SJCRH30 (cell line): ENCODE data around the gene PLG. TPM values are rescaled to one million over a fixed set of nuclear protein-coding genes. Genes with fewer than 3 reads are reported as not detected.
"Not testable (repeated sequence)": the region's sequence is repeated elsewhere in the genome, so short reads cannot be mapped to it uniquely, and the experiment has no call there.

Experiments used
- DNase-seq, 2 experiments: peaks; one replicate each; pipeline ENCODE4 v3.0.0-alpha.2; 2015 to 2020
- H3K27ac ChIP-seq: fragments of 250-450 bp; sonication (Bioruptor Pico); 2 replicates; pipeline ENCODE4 v1.5.1; 2020; ENCODE audit warnings: mild to moderate bottlenecking, moderate library complexity
- H3K27me3 ChIP-seq: fragments of 250-450 bp; sonication (Bioruptor Pico); 2 replicates; pipeline ENCODE4 v1.5.1; 2020; ENCODE audit warnings: mild to moderate bottlenecking, moderate library complexity
- H3K36me3 ChIP-seq: fragments of 250-450 bp; sonication (Bioruptor Pico); 2 replicates; pipeline ENCODE4 v1.5.1; 2020; ENCODE audit warnings: mild to moderate bottlenecking, moderate library complexity
- H3K4me1 ChIP-seq: fragments of 250-450 bp; sonication (Bioruptor Pico); 2 replicates; pipeline ENCODE4 v1.5.1; 2020; ENCODE audit warnings: mild to moderate bottlenecking, moderate library complexity
- H3K4me3 ChIP-seq: fragments of 250-450 bp; sonication (Bioruptor Pico); 2 replicates; pipeline ENCODE4 v1.5.1; 2020; ENCODE audit warnings: mild to moderate bottlenecking, moderate library complexity
- H3K9me3 ChIP-seq: fragments of 250-450 bp; sonication (Bioruptor Pico); replicated peaks from 2 replicates; pipeline ENCODE4 v1.5.1; 2020; ENCODE audit warnings: mild to moderate bottlenecking, moderate library complexity
- total RNA-seq: library from RNA; depleted of rRNA; stranded (reverse); fragments of >200 nt; shearing (Covaris generic); gene quantifications from 2 replicates; pipeline ENCODE4 v1.2.3, GENCODE V29; 2014; rRNA removed

The PLG gene
- 0.20 TPM in 1 of 2 replicates, not detected in the other for total RNA-seq

GRCh38 chr6:160701918-160702680, at the start of gene PLG:
Gene PLG (plus strand): TSS chr6:160702244. CDS start chr6:160702305, 61 bp downstream.
- not testable (repeated sequence) for H3K9me3 ChIP-seq

GRCh38 chr6:160659562-160659961, 42.5 kb upstream of the PLG start:
- H3K4me3 ChIP-seq: no peak overlapping the region
- no peak overlapping the region for H3K27ac ChIP-seq
- no peaks in the 10 kb centered on the region for H3K9me3 ChIP-seq
- H3K27me3 ChIP-seq: peaks cover 4% of the 10 kb centered on the region; the same call in 1 of the 2 replicates
- H3K4me1 ChIP-seq: no peaks in the 10 kb centered on the region
- no peaks in the 10 kb centered on the region for H3K36me3 ChIP-seq
- no peak for DNase-seq

More at GRCh38 chr6:160701918-160702680, at the start of gene PLG:
- not testable (repeated sequence) for H3K4me1 ChIP-seq, H3K4me3 ChIP-seq, DNase-seq, H3K36me3 ChIP-seq, H3K27me3 ChIP-seq, H3K27ac ChIP-seq

- H3K27ac ChIP-seq: no peak overlapping the region
- no peaks in the 10 kb centered on the region for H3K9me3 ChIP-seq
- no peak for DNase-seq
Observed at GRCh38 chr6:160661216-160661615, 40.8 kb upstream of the PLG start.

GRCh38 chr6:160662429-160662828, 39.6 kb upstream of the PLG start:
- no peak overlapping the region for H3K27ac ChIP-seq
- no peak for DNase-seq
- no peaks in the 10 kb centered on the region for H3K36me3 ChIP-seq
- no peaks in the 10 kb centered on the region for H3K9me3 ChIP-seq
- no peaks in the 10 kb centered on the region for H3K4me1 ChIP-seq
- H3K4me3 ChIP-seq: no peak overlapping the region
- peaks cover 4% of the 10 kb centered on the region; the same call in 1 of the 2 replicates for H3K27me3 ChIP-seq

More at GRCh38 chr6:160661216-160661615, 40.8 kb upstream of the PLG start:
- Histone ChIP-seq H3K4me1 (no peaks in the 10 kb centered on the region), H3K4me3 (no peak overlapping the region), H3K36me3 (no peaks in the 10 kb centered on the region), H3K27me3 (peaks cover 4% of the 10 kb centered on the region; the same call in 1 of the 2 replicates)

GRCh38 chr6:160662842-160663241, 39.2 kb upstream of the PLG start:
- H3K4me1 ChIP-seq: no peaks in the 10 kb centered on the region
- no peak for DNase-seq
- no peaks in the 10 kb centered on the region for H3K36me3 ChIP-seq
- H3K9me3 ChIP-seq: no peaks in the 10 kb centered on the region
- H3K27me3 ChIP-seq: peaks cover 4% of the 10 kb centered on the region; the same call in 1 of the 2 replicates
- H3K4me3 ChIP-seq: no peak overlapping the region
- H3K27ac ChIP-seq: no peak overlapping the region

GRCh38 chr6:160664198-160664597, 37.8 kb upstream of the PLG start, which contains the start of gene LPA:
Gene LPA (minus strand): TSS chr6:160664275. CDS start chr6:160664214, 61 bp downstream.
- H3K27me3 ChIP-seq, H3K36me3 ChIP-seq, DNase-seq, H3K4me1 ChIP-seq, H3K27ac ChIP-seq, H3K4me3 ChIP-seq, H3K9me3 ChIP-seq: not testable (repeated sequence)

GRCh38 chr6:160667639-160668481, 34.2 kb upstream of the PLG start:
- Histone ChIP-seq H3K27ac (no peak overlapping the region), H3K4me1 (no peaks in the 10 kb centered on the region), H3K27me3 (no peaks in the 10 kb centered on the region), H3K9me3 (no peaks in the 10 kb centered on the region), H3K36me3 (no peaks in the 10 kb centered on the region), H3K4me3 (no peak overlapping the region)
- DNase-seq: peak; percentile 22 to 44

- no peaks in the 10 kb centered on the region for H3K36me3 ChIP-seq
- no peak for DNase-seq
- H3K27ac ChIP-seq: no peak overlapping the region
- H3K4me1 ChIP-seq: no peaks in the 10 kb centered on the region
- H3K9me3 ChIP-seq: no peaks in the 10 kb centered on the region
- H3K4me3 ChIP-seq: no peak overlapping the region
- no peaks in the 10 kb centered on the region for H3K27me3 ChIP-seq
Observed at GRCh38 chr6:160668589-160668988, 33.5 kb upstream of the PLG start.

- H3K9me3 ChIP-seq, H3K4me1 ChIP-seq, H3K36me3 ChIP-seq, DNase-seq, H3K4me3 ChIP-seq, H3K27ac ChIP-seq, H3K27me3 ChIP-seq: not testable (repeated sequence)
Observed at GRCh38 chr6:160676418-160676817, 25.6 kb upstream of the PLG start.

GRCh38 chr6:160678230-160678629, 23.8 kb upstream of the PLG start:
- H3K9me3 ChIP-seq: no peaks in the 10 kb centered on the region

GRCh38 chr6:160678744-160679401, 23.2 kb upstream of the PLG start:
- H3K4me3 ChIP-seq: no peak overlapping the region
- no peak overlapping the region for H3K27ac ChIP-seq
- 0 out of 2 replicates have a peak, but pooled peaks cover 9% of the 10 kb centered on the region for H3K27me3 ChIP-seq
- H3K36me3 ChIP-seq: no peaks in the 10 kb centered on the region
- no peak for DNase-seq
- H3K9me3 ChIP-seq: no peaks in the 10 kb centered on the region
- H3K4me1 ChIP-seq: no peaks in the 10 kb centered on the region

More at GRCh38 chr6:160678230-160678629, 23.8 kb upstream of the PLG start:
- Histone ChIP-seq H3K27ac (no peak overlapping the region), H3K36me3 (no peaks in the 10 kb centered on the region), H3K4me1 (no peaks in the 10 kb centered on the region), H3K27me3 (0 out of 2 replicates have a peak, but pooled peaks cover 9% of the 10 kb centered on the region), H3K4me3 (no peak overlapping the region)
- DNase-seq: no peak

- no peaks in the 10 kb centered on the region for H3K36me3 ChIP-seq
- H3K9me3 ChIP-seq: no peaks in the 10 kb centered on the region
- H3K27ac ChIP-seq: no peak overlapping the region
- H3K4me1 ChIP-seq: no peaks in the 10 kb centered on the region
- no peak overlapping the region for H3K4me3 ChIP-seq
- H3K27me3 ChIP-seq: 0 out of 2 replicates have a peak, but pooled peaks cover 9% of the 10 kb centered on the region
- no peak for DNase-seq
Observed at GRCh38 chr6:160679402-160679769, 22.7 kb upstream of the PLG start.

- H3K27me3 ChIP-seq, DNase-seq, H3K4me1 ChIP-seq, H3K27ac ChIP-seq, H3K9me3 ChIP-seq, H3K36me3 ChIP-seq, H3K4me3 ChIP-seq: not testable (repeated sequence)
Observed at GRCh38 chr6:160685101-160685761, 16.8 kb upstream of the PLG start.

GRCh38 chr6:160685762-160686450, 16.1 kb upstream of the PLG start:
- Histone ChIP-seq H3K27ac (no peak overlapping the region), H3K4me3 (no peak overlapping the region), H3K27me3 (no peaks in the 10 kb centered on the region; the same call in 1 of the 2 replicates), H3K36me3 (no peaks in the 10 kb centered on the region), H3K9me3 (no peaks in the 10 kb centered on the region), H3K4me1 (no peaks in the 10 kb centered on the region)
- DNase-seq: no peak
